Endothelial cell of umbilical vein (primary cell): Measurements from ENCODE around the gene RNLS. TPM values are rescaled to one million over a fixed set of nuclear protein-coding genes. Genes with fewer than 3 reads are reported as not detected.

ENCODE experiments used
- BruUV-seq: library from RNA; stranded (reverse); fragments of 400-500 nt; replicated peaks from 2 replicates; lab custom pipeline; 2021; lab: Mats Ljungman, UMichigan
- CTCF ChIA-PET: fragments of 300-600, 350-600 bp; sonication (Branson Sonifier 250); formaldehyde crosslinking; loops from one replicate; lab custom pipeline; 2021; ENCODE audit warnings: antibody characterized with exemption, inconsistent platforms; lab: Charles Lee
- POLR2A ChIA-PET: fragments of 300-600, 350-600 bp; sonication (Branson Sonifier 250); formaldehyde crosslinking; loops from one replicate; lab custom pipeline; 2021; ENCODE audit warnings: antibody characterized with exemption, inconsistent platforms; lab: Charles Lee
- DNase-seq: peaks from one replicate; pipeline ENCODE4 v3.0.0-alpha.2; 2011; ENCODE audit warnings: low read depth, low spot score
- FAIRE-seq: peaks from 2 replicates; lab custom pipeline; 2011; peaks lifted over from hg19 to GRCh38; lab: Jason Lieb, UNC
- H2AFZ ChIP-seq: 2 replicates; pipeline ENCODE4 v1.6.0; 2012; ENCODE audit warnings: low read depth, low read length, control low read depth, inconsistent platforms
- H3K27ac ChIP-seq: 2 replicates; pipeline ENCODE4 v1.5.1; 2011; ENCODE audit warnings: low read depth, mild to moderate bottlenecking, control low read depth, low read length, moderate library complexity; ENCODE audit not compliant: insufficient read depth
- H3K27me3 ChIP-seq, 2 experiments: 2 replicates each; pipeline versions ENCODE4 v1.6.0 to v1.6.1; 2011; ENCODE audit warnings: low read length in 2 of 2, mixed read lengths in 1 of 2; ENCODE audit not compliant: control insufficient read depth in 2 of 2, insufficient read depth in 2 of 2
- H3K36me3 ChIP-seq, 2 experiments: 2 replicates in 1 of 2; 3 replicates in 1 of 2; pipeline ENCODE4 v1.5.1; 2011; ENCODE audit warnings: low read length in 2 of 2, mild to moderate bottlenecking in 1 of 2, moderate library complexity in 1 of 2; ENCODE audit not compliant: control insufficient read depth in 2 of 2, insufficient read depth in 2 of 2; ENCODE audit errors: extremely low read depth in 1 of 2
- H3K4me1 ChIP-seq: 3 replicates; pipeline ENCODE4 v1.5.1; 2011; ENCODE audit warnings: mild to moderate bottlenecking, low read length; ENCODE audit not compliant: control insufficient read depth, insufficient read depth; ENCODE audit errors: extremely low read depth
- H3K4me2 ChIP-seq: 2 replicates; pipeline ENCODE4 v1.6.1; 2011; ENCODE audit warnings: low read length, control low read depth, mixed read lengths; ENCODE audit not compliant: insufficient read depth
- H3K4me3 ChIP-seq, 3 experiments: fragments of 200-600 bp in 1 of 3; sonication (generic), shearing (Covaris generic) in 1 of 3; replicated peaks in 1 of 3; 2 replicates each; pipeline ENCODE4 v1.5.1; 2011 to 2016; ENCODE audit warnings: control low read depth in 3 of 3, low read length in 3 of 3, mild to moderate bottlenecking in 2 of 3, inconsistent platforms in 1 of 3, low read depth in 1 of 3, moderate library complexity in 1 of 3; ENCODE audit not compliant: insufficient read depth in 1 of 3
- H3K79me2 ChIP-seq: 2 replicates; pipeline ENCODE4 v1.6.0; 2012; ENCODE audit warnings: low read length, inconsistent platforms; ENCODE audit not compliant: control insufficient read depth, insufficient read depth
- H3K9ac ChIP-seq: replicated peaks from 2 replicates; pipeline ENCODE3; 2011; ENCODE audit warnings: low read length, control low read depth; ENCODE audit not compliant: insufficient read depth; ENCODE audit errors: extremely low read depth
- H3K9me1 ChIP-seq: replicated peaks from 3 replicates; pipeline ENCODE4 v1.6.0; 2011; ENCODE audit warnings: mild to moderate bottlenecking, low read length; ENCODE audit not compliant: control insufficient read depth, insufficient read depth; ENCODE audit errors: extremely low read depth
- H3K9me3 ChIP-seq: replicated peaks from 2 replicates; pipeline ENCODE4 v1.5.1; 2012; ENCODE audit warnings: low read length, inconsistent platforms; ENCODE audit not compliant: control insufficient read depth, insufficient read depth
- H4K20me1 ChIP-seq: replicated peaks from 2 replicates; pipeline ENCODE3; 2011; ENCODE audit warnings: mild to moderate bottlenecking, low read length; ENCODE audit not compliant: control insufficient read depth, insufficient read depth; ENCODE audit errors: extremely low read depth
- EZH2 ChIP-seq: IDR thresholded peaks from 2 replicates; pipeline ENCODE4 v1.6.1; 2012; ENCODE audit warnings: borderline replicate concordance, low read depth, mild to moderate bottlenecking, moderate library complexity, low read length, inconsistent platforms; ENCODE audit not compliant: severe bottlenecking
- GATA2 ChIP-seq: IDR thresholded peaks from 2 replicates; pipeline ENCODE4 v1.7.0; 2011; ENCODE audit warnings: low read depth, mild to moderate bottlenecking, moderate library complexity, mixed read lengths, low read length; ENCODE audit not compliant: insufficient read length, insufficient read depth
- JUN ChIP-seq: IDR thresholded peaks from 2 replicates; pipeline ENCODE4 v1.6.1; 2011; ENCODE audit warnings: borderline replicate concordance, low read depth; ENCODE audit not compliant: insufficient read length, insufficient read depth
- MYC ChIP-seq: IDR thresholded peaks from one replicate; pipeline ENCODE4 v1.6.1; 2011; ENCODE audit warnings: mild to moderate bottlenecking, low read depth, low read length
- POLR2AphosphoS5 ChIP-seq: IDR thresholded peaks from 2 replicates; pipeline ENCODE4 v1.6.1; 2012; ENCODE audit warnings: low read depth, mild to moderate bottlenecking, control low read depth, low read length, moderate library complexity; ENCODE audit not compliant: insufficient read depth
- dilution Hi-C: fragments of 300-500 bp; cut with MboI; formaldehyde crosslinking; loops from one replicate; pipeline ENCODE4 v1.15.0; 2019; ENCODE audit warnings: low sequenced_read_pairs; ENCODE audit not compliant: extremely low pct_ligation_motif_present
- intact Hi-C: fragments of 100-400 bp; cut with micrococcal nuclease; formaldehyde crosslinking; loops from one replicate; pipeline ENCODE4 v1.10.0; 2022
- polyA plus RNA-seq, 4 experiments: library from polyadenylated mRNA; depleted of rRNA in 3 of 4; stranded (reverse) in 3 of 4; unstranded in 1 of 4; fragments of >200 nt; gene quantifications; 2 replicates each; pipeline versions ENCODE4 v1.2.1 to v1.2.3, GENCODE V29; 2011 to 2012; ENCODE audit warnings: missing spikeins in 1 of 4
- total RNA-seq: library from RNA; stranded (reverse); gene quantifications from 2 replicates; pipeline ENCODE4 v1.2.3, GENCODE V29; 2021
- TF ChIP-seq, protein P1 (sequence below): IDR thresholded peaks from 2 replicates; pipeline ENCODE4 v1.6.1; 2011; ENCODE audit not compliant: insufficient read depth, insufficient read length
- TF ChIP-seq, protein P2 (sequence below), 2 donors: IDR thresholded peaks; 1 replicate in 1 of 2; 2 replicates in 1 of 2; pipeline ENCODE4 v1.5.1; 2011; ENCODE audit warnings: low read length in 2 of 2, mild to moderate bottlenecking in 2 of 2, moderate library complexity in 2 of 2, control low read depth in 1 of 2, inconsistent platforms in 1 of 2, low read depth in 1 of 2; ENCODE audit not compliant: insufficient read depth in 1 of 2; ENCODE audit errors: extremely low read depth in 1 of 2

The RNLS gene
- total and polyA plus RNA-seq, 2 donors (not counting 3 experiments of a cell fraction or from before 2014, with no cell fraction given): 2.5 to 4.6 TPM

DNA sequence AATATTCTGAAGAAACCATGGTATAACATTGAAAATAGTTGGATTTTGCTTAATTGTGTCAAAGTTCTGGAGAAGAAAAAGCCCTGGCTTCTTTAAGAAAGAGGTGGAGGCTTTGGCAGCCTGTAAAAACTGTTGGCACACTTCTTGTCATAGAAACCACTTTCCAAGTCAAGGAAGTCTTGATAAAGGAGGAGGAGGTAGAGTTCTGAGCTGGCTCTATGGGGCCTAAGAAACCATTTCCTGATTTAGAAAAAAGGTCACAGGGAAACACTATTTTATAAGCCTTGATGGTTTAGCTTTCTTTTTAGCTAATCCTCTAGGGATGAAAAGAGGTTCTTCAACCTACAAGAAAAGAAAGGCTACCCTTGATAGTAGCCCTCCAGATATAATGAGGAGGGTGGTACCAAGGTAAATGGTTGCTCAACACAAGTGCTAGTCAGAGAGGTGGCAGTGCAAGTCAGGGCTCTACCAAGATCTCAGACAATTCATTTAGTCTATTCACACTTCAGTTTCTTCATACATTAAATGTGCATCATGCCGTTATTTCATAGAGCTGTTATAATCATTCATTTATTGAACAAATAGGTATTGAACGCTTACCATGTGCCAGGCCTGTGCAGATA lies 346.9 kb downstream of the RNLS start:
- H3K4me1 ChIP-seq: no peaks in the 10 kb centered on the region
- no TSS peak for BruUV-seq
- FAIRE-seq (peak; percentile 63), DNase-seq (peak; percentile 23)
- H3K36me3 ChIP-seq: no peaks in the 10 kb centered on the region
- no peak overlapping the region for H3K27ac ChIP-seq
- H3K27me3 ChIP-seq: no peaks in the 10 kb centered on the region
- no peaks in the 10 kb centered on the region for H3K79me2 ChIP-seq
- dilution Hi-C loops (no loop called here), intact Hi-C loops (no loop called here)
- H4K20me1 ChIP-seq: no peaks in the 10 kb centered on the region
- no peaks in the 10 kb centered on the region for H3K9me3 ChIP-seq
- ChIA-PET CTCF (interaction anchor here (1.0 to 1.1 kb wide), 2 partner anchors 122 to 153 kb away, joined by 3 to 6 read pairs; no protein-coding TSS in a partner anchor), POLR2A (no interaction called here)
- TF ChIP-seq POLR2AphosphoS5 (no peak), JUN (no peak), EZH2 (no peak), MYC (no peak), GATA2 (no peak)
- TF ChIP-seq, protein P1, sequence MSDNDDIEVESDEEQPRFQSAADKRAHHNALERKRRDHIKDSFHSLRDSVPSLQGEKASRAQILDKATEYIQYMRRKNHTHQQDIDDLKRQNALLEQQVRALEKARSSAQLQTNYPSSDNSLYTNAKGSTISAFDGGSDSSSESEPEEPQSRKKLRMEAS: no peak
- TF ChIP-seq, protein P2, sequence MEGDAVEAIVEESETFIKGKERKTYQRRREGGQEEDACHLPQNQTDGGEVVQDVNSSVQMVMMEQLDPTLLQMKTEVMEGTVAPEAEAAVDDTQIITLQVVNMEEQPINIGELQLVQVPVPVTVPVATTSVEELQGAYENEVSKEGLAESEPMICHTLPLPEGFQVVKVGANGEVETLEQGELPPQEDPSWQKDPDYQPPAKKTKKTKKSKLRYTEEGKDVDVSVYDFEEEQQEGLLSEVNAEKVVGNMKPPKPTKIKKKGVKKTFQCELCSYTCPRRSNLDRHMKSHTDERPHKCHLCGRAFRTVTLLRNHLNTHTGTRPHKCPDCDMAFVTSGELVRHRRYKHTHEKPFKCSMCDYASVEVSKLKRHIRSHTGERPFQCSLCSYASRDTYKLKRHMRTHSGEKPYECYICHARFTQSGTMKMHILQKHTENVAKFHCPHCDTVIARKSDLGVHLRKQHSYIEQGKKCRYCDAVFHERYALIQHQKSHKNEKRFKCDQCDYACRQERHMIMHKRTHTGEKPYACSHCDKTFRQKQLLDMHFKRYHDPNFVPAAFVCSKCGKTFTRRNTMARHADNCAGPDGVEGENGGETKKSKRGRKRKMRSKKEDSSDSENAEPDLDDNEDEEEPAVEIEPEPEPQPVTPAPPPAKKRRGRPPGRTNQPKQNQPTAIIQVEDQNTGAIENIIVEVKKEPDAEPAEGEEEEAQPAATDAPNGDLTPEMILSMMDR (IDR thresholded peaks at IDR 0.05; ENCODE audit: extremely low read depth in 1 of 2, insufficient read depth in 1 of 2, low read depth in 1 of 2, low read length in 2 of 2): no peak
- H2AFZ ChIP-seq: no peak overlapping the region
- no peak overlapping the region for H3K4me2 ChIP-seq
- no peak overlapping the region for H3K9ac ChIP-seq
- no peak overlapping the region for H3K4me3 ChIP-seq
- H3K9me1 ChIP-seq: no peaks in the 10 kb centered on the region
